ENCODE data around the gene SVOPL. TPM values are rescaled to one million over a fixed set of nuclear protein-coding genes. Genes with fewer than 3 reads are reported as not detected.

The SVOPL gene
- total RNA-seq, 4 donors from 2014 or later: not detected

GRCh38 chr7:138667535-138668228 is 33.5 kb downstream of the SVOPL start:
- ATAC-seq (ENCODE audit: low FRiP score) (no peak), DNase-seq (ENCODE audit: low spot score) (no peak)
- no peak for TF ChIP-seq CTCF (IDR thresholded peaks at IDR 0.05)

DNA sequence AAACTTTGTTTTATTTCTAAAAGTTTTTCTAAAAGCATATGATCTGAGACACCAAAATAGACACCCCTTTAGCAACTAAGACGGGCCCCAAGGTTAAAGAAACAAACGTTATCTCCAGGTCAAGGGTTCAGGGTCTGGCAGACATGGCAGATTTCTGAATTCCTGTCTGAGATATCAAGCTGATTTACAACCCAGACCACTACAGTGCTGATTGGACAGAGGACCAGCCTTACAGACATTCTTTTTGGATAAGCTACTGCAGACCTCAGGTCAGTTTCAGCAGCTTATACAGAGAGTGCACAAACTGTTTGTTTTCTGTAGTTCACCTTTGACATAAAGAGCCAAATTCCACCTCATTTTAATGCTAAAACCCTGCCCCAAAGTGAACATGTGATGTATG is 34.8 kb downstream of the SVOPL start:
- no peak for DNase-seq (ENCODE audit: low spot score)
- ATAC-seq (ENCODE audit: low FRiP score): no peak
- no peak for TF ChIP-seq CTCF (IDR thresholded peaks at IDR 0.05)

- TF ChIP-seq CTCF (IDR thresholded peaks at IDR 0.05): no peak
Observed at GRCh38 chr7:138665669-138666140, 35.5 kb downstream of the SVOPL start.

DNA sequence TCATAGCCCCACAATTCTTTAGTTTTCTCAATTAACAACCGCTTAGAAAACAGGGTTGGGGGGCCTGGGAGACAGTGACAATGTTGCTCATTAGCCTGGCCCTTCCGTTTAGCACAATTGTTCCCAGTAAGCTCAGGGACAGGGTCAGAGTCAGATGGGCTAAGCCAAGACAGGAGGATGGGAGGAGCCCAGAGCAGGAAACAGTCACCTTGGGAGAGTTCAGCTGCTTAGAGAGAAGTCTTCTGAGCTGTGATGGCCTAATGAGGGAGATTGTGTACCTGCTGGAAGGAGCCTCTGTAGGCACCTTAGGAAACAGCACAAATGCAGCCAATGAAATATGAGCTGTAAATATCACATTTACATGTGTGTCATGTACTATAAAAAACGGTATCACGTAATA is 35.9 kb downstream of the SVOPL start:
- no peak for TF ChIP-seq CTCF (IDR thresholded peaks at IDR 0.05)
- no peak for ATAC-seq (ENCODE audit: low FRiP score)
- no peak for DNase-seq (ENCODE audit: low spot score)

More at GRCh38 chr7:138665669-138666140, 35.5 kb downstream of the SVOPL start:
- ATAC-seq (ENCODE audit: low FRiP score): no peak
- DNase-seq (ENCODE audit: low spot score): no peak

- ATAC-seq (ENCODE audit: low FRiP score) (no peak), DNase-seq (ENCODE audit: low spot score) (no peak)
- no peak for TF ChIP-seq CTCF (IDR thresholded peaks at IDR 0.05)
Observed at GRCh38 chr7:138663725-138664710, 37.1 kb downstream of the SVOPL start.

- no peak for ATAC-seq (ENCODE audit: low FRiP score)
- TF ChIP-seq CTCF (IDR thresholded peaks at IDR 0.05): no peak
Observed at GRCh38 chr7:138662991-138663320, 38.2 kb downstream of the SVOPL start.

More at GRCh38 chr7:138662991-138663320, 38.2 kb downstream of the SVOPL start:
- DNase-seq (ENCODE audit: low spot score): no peak

All from omental fat pad (tissue), 4 donors.